ENCODE measurements around the gene ALOX5.

DNA sequence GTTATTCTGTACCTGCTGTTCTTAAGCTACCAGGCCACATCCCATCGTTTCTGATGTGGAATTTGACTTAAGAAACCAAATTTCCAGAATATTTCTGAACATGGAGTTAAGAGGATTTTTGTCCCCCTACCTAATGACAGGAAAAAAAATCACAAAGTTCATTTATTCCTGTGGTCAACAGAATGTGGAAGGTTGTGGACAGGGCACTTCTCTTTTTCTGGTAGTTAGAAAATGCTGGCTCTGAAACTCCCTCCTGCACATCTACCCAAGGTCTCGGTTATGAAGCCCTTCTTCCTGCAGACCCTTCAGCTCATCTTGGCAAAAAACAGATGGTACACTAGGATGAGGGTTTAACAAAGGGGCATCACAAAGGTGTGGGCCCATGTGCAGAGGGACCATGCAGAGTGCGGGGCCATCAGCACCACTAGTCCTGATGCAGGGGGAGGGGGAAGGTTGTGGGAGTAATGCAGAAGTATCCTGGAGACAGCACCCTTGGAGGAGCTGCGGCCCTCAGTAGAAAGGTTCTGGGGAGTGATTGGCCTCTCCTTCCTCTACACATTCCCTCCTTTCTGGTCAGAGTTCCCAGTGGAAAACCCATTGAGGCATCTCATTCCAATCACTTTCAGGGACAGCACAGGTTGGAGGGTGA lies 9.8 kb downstream of the ALOX5 start:
- peak; percentile 14 for TF ChIP-seq REST (IDR thresholded peaks at IDR 0.05; ENCODE audit: insufficient replicate concordance, low read depth)
- no peak for TF ChIP-seq CTCF (IDR thresholded peaks at IDR 0.05; ENCODE audit: insufficient read depth, low read length)
- no peak for TF ChIP-seq GABPA (IDR thresholded peaks at IDR 0.05; ENCODE audit: low read depth)
- no peak for TF ChIP-seq POLR2AphosphoS5 (IDR thresholded peaks at IDR 0.05; ENCODE audit: low read depth)
